HL-60 (cell line): ENCODE results near the gene CREB3.

Experiments
- DNase-seq, 2 experiments: peaks; one replicate each; pipeline ENCODE4 v3.0.0-alpha.2; 2010 to 2020; ENCODE audit warnings: low read depth in 1 of 2, low spot score in 1 of 2
- H3K27ac ChIP-seq: fragments of 250-450 bp; sonication (Bioruptor Pico); replicated peaks from 2 replicates; pipeline ENCODE4 v1.5.1; 2020; ENCODE audit warnings: mild to moderate bottlenecking, moderate library complexity
- H3K27me3 ChIP-seq: fragments of 250-450 bp; sonication (Bioruptor Pico); 2 replicates; pipeline ENCODE4 v1.5.1; 2021; ENCODE audit warnings: mild to moderate bottlenecking, moderate library complexity; ENCODE audit not compliant: insufficient read depth, poor library complexity, severe bottlenecking
- H3K4me3 ChIP-seq: replicated peaks from 2 replicates; pipeline ENCODE4 v1.5.1; 2011; ENCODE audit warnings: mild to moderate bottlenecking, control low read depth, low read length; ENCODE audit not compliant: insufficient read depth
- GABPA ChIP-seq: IDR thresholded peaks from 2 replicates; pipeline ENCODE4 v1.6.1; 2012; ENCODE audit warnings: low read depth
- POLR2AphosphoS5 ChIP-seq: IDR thresholded peaks from 2 replicates; pipeline ENCODE4 v1.6.1; 2012; ENCODE audit warnings: low read depth
- SPI1 ChIP-seq: IDR thresholded peaks from 2 replicates; pipeline ENCODE4 v1.6.1; 2012; ENCODE audit warnings: low read depth, mild to moderate bottlenecking, borderline replicate concordance
- TF ChIP-seq, protein P1 (sequence below): IDR thresholded peaks from 2 replicates; pipeline ENCODE4 v1.6.1; 2012; ENCODE audit warnings: low read depth; ENCODE audit not compliant: insufficient replicate concordance
- TF ChIP-seq, protein P2 (sequence below): IDR thresholded peaks from one replicate; pipeline ENCODE4 v1.5.1; 2011; ENCODE audit warnings: low read length, control low read depth, inconsistent platforms; ENCODE audit not compliant: insufficient read depth

CREB3 gene

DNA sequence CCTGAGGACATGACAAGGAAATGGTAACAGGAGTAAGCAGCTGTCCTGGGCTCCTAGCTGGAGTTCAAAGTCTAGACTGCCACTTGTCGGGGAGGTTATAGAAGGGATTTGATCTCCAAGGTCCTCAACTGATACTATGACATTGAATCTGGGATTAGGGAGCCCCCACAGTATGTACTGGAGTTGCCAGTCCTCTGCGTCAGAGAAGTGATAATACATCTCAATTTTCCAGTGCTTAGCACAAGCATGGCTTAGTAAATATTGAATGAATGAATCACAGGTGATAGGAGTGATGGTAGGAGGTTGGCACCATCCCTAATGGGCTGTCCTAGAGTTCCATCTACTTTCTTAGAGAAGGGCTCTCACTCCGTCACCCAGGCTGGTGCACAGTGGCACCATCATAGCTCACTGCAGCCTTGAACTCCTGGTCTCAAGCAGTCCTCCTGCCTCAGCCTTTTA is 36.5 kb upstream of the CREB3 start:
- H3K27me3 ChIP-seq, result no peaks in the 10 kb centered on the region
- TF ChIP-seq, protein P1, sequence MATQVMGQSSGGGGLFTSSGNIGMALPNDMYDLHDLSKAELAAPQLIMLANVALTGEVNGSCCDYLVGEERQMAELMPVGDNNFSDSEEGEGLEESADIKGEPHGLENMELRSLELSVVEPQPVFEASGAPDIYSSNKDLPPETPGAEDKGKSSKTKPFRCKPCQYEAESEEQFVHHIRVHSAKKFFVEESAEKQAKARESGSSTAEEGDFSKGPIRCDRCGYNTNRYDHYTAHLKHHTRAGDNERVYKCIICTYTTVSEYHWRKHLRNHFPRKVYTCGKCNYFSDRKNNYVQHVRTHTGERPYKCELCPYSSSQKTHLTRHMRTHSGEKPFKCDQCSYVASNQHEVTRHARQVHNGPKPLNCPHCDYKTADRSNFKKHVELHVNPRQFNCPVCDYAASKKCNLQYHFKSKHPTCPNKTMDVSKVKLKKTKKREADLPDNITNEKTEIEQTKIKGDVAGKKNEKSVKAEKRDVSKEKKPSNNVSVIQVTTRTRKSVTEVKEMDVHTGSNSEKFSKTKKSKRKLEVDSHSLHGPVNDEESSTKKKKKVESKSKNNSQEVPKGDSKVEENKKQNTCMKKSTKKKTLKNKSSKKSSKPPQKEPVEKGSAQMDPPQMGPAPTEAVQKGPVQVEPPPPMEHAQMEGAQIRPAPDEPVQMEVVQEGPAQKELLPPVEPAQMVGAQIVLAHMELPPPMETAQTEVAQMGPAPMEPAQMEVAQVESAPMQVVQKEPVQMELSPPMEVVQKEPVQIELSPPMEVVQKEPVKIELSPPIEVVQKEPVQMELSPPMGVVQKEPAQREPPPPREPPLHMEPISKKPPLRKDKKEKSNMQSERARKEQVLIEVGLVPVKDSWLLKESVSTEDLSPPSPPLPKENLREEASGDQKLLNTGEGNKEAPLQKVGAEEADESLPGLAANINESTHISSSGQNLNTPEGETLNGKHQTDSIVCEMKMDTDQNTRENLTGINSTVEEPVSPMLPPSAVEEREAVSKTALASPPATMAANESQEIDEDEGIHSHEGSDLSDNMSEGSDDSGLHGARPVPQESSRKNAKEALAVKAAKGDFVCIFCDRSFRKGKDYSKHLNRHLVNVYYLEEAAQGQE, result no peak
- TF ChIP-seq POLR2AphosphoS5 (no peak), GABPA (no peak), SPI1 (no peak)
- TF ChIP-seq, protein P2, sequence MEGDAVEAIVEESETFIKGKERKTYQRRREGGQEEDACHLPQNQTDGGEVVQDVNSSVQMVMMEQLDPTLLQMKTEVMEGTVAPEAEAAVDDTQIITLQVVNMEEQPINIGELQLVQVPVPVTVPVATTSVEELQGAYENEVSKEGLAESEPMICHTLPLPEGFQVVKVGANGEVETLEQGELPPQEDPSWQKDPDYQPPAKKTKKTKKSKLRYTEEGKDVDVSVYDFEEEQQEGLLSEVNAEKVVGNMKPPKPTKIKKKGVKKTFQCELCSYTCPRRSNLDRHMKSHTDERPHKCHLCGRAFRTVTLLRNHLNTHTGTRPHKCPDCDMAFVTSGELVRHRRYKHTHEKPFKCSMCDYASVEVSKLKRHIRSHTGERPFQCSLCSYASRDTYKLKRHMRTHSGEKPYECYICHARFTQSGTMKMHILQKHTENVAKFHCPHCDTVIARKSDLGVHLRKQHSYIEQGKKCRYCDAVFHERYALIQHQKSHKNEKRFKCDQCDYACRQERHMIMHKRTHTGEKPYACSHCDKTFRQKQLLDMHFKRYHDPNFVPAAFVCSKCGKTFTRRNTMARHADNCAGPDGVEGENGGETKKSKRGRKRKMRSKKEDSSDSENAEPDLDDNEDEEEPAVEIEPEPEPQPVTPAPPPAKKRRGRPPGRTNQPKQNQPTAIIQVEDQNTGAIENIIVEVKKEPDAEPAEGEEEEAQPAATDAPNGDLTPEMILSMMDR, result no peak
- no peak overlapping the region for H3K4me3 ChIP-seq
- no peak overlapping the region for H3K27ac ChIP-seq
- DNase-seq, result no peak

DNA sequence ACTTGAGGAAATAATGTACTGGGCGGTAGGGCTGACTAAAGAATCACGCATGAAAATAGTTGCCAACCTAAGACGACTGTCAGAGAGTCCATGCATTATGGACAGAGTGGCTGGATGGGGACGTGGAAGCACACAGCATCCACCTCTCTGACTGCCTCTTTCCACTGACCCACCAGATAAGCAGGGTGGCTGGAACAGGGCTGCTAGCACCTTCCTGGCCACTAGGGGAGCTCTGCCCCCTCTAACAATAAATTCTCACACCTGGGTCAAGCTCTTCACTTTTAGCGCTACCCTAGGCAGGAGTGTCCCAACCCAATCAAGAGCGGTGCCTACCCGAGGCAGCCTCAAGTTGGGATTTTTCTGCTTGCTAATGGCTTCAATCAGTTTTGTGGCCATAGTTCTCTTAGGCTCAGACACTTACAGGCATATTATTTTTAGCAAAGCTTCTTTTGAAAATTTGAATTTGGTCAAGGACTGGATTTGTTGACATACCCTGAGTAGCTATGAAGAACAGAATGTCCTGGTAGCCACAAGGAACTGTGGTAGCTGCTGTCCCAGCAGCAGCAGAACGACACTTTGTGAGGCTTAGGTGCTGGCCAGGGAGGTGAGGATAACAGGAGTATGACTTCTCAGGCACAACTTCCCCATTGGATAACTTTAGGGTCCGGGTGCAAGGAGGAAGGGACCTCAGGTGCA is 35.8 kb upstream of the CREB3 start:
- Histone ChIP-seq H3K27ac (no peak overlapping the region), H3K4me3 (no peak overlapping the region), H3K27me3 (no peaks in the 10 kb centered on the region)
- DNase-seq, result peak; percentile 18 to 48
- TF ChIP-seq SPI1 (no peak), GABPA (no peak), POLR2AphosphoS5 (0 out of 2 replicates have a peak, but pooled peaks have one; percentile 39)
- TF ChIP-seq, protein P2, result peak; percentile 96
- TF ChIP-seq, protein P1, result no peak

DNA sequence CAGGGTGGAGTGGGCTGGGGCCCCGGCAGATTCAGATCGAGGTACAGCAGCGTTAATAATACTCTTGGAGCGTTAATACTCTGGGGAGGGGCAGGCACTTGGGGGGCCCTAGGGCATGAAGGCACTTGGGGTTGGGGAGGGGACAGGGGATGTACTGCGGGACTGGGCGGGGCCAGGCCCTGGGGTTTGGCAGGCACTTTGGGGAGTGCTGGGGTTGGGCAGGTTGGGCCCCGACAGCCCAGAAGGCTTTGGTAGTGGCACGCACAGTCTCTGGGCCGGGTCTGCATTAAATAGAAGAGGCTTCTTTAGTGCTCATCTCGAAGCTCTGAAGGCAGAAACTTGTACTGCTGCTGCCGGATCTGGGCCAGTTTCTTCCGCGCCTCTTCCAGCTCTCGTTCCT is 35.0 kb upstream of the CREB3 start:
- H3K4me3 ChIP-seq, result no peak overlapping the region
- TF ChIP-seq SPI1 (no peak), POLR2AphosphoS5 (no peak), GABPA (no peak)
- TF ChIP-seq, protein P1, result no peak
- TF ChIP-seq, protein P2, result no peak
- no peak overlapping the region for H3K27ac ChIP-seq
- no peak for DNase-seq
- H3K27me3 ChIP-seq, result no peaks in the 10 kb centered on the region
